Measurements from ENCODE around the gene RPS2. TPM values are rescaled to one million over a fixed set of nuclear protein-coding genes. Genes with fewer than 3 reads are reported as not detected.

RPS2 gene
- total and polyA plus RNA-seq, 10 donors: 1,930 to 6,006 (median 2,352) TPM

DNA sequence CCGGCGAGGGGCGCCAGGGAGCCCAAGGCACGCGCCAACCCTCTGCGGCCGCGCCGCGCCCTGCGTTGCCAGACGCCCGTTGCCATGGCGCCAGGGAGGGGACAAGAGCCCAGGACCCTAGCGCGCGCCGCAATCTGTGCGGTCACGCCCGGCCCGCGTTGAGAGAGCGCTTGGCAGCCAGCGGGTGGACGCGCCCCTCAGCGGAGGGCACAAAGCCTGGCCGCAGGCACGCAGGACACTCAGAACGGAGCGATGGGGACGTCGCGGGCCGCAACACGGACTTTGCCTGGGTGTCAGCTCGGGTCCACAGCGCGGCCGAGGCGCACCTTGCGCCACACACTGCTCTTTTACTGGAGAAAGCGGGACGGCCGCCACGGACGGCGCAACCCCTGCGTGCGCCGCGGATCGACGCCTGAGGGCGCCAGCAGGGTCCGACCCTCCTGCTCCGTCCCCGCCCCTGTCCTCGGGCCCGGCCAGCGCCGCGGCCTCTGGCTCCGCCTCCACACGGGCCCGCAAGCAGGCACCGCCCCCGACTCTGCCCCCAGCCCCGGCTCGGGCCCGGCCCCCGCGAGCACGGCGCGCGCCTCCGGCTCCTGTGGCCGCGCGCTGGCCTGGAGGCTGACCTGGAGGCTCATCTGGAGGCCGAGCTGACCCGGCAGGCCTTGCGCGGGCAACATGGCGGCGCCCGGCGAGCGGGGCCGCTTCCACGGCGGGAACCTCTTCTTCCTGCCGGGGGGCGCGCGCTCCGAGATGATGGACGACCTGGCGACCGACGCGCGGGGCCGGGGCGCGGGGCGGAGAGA lies 19.1 kb upstream of the RPS2 start, which contains the start of gene GFER:
TSS of gene GFER (plus strand) at position 650 of the 803 bp plus-strand sequence. CDS start at position 676, 26 bp downstream.
- H3K4me3 ChIP-seq: peak within 1 kb of the TSS; percentile 76 to 94 (median 88)
- peaks cover 3 to 58% (median 29%) of the 10 kb centered on the region in 7 donors for H3K27me3 ChIP-seq (replicated peaks in 1 of 7)
- peaks cover 0 to 32% (median 20%) of the 10 kb centered on the region in 6 donors for H3K36me3 ChIP-seq
- H3K27ac ChIP-seq: peak within 1 kb of the TSS; percentile 55 to 87 (median 82)
- H3K9me3 ChIP-seq: no peaks in the 10 kb centered on the region
- intact Hi-C loops (cut with DNase I; ENCODE audit: low total_unique reads): no loop called here
- H3K4me1 ChIP-seq: peaks cover 16 to 51% (median 34%) of the 10 kb centered on the region in 6 donors
- TF ChIP-seq, protein P1, sequence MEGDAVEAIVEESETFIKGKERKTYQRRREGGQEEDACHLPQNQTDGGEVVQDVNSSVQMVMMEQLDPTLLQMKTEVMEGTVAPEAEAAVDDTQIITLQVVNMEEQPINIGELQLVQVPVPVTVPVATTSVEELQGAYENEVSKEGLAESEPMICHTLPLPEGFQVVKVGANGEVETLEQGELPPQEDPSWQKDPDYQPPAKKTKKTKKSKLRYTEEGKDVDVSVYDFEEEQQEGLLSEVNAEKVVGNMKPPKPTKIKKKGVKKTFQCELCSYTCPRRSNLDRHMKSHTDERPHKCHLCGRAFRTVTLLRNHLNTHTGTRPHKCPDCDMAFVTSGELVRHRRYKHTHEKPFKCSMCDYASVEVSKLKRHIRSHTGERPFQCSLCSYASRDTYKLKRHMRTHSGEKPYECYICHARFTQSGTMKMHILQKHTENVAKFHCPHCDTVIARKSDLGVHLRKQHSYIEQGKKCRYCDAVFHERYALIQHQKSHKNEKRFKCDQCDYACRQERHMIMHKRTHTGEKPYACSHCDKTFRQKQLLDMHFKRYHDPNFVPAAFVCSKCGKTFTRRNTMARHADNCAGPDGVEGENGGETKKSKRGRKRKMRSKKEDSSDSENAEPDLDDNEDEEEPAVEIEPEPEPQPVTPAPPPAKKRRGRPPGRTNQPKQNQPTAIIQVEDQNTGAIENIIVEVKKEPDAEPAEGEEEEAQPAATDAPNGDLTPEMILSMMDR (IDR thresholded peaks at IDR 0.05 in 8 of 11, conservative IDR thresholded peaks at IDR 0.05 in 3 of 11): peak in 9 of 11 experiments; percentile 4 to 65 (median 49)
- TF ChIP-seq POLR2A (IDR thresholded peaks at IDR 0.05) (peak in 2 of 3 donors; percentile 44 to 50), POLR2AphosphoS5 (IDR thresholded peaks at IDR 0.05) (peak; percentile 66 to 83 (median 71))
- WGBS, 5 donors: 0 to 2% (median 1%) methylated on average over 31 to 109 of the region's 109 CpGs
- DNase-seq: peak; percentile 96

DNA sequence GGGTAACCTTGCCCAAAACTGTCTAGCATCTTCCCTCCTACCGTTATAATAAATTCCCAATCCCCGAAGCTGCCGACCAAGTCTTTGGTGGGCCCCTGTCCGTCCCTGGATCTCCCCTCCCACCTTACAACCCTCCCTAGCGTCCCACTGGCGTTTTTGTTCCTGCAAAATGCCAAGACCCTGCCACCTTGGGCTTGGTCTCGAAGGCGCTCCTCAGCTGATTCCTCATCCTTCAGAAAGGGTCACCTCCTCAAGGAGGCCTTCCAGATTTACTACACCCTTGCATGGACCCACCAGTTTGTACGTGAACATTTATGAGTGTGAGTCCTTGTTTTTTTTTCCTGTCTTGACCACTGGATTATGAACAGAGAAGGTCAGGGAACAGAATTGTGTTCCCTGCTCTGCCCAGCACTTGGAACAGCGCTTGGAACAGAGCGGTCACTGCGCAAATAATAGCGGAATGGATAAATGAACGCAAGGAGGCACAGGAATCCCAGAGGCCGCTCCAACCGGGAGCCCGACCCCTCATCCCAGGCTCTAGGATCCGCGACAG lies 18.4 kb upstream of the RPS2 start:
- TF ChIP-seq POLR2AphosphoS5 (IDR thresholded peaks at IDR 0.05) (no peak), POLR2A (IDR thresholded peaks at IDR 0.05) (no peak)
- TF ChIP-seq, protein P1 (IDR thresholded peaks at IDR 0.05 in 8 of 11, conservative IDR thresholded peaks at IDR 0.05 in 3 of 11): peak in 1 of 11 experiments; percentile 2
- peak overlapping the region in 7 of 8 donors; percentile 65 to 87 (median 84) for H3K27ac ChIP-seq
- WGBS, 5 donors: 25 to 34% (median 28%) methylated on average over 16 to 19 of the region's 19 CpGs
- peaks cover 16 to 53% (median 35%) of the 10 kb centered on the region in 6 donors for H3K4me1 ChIP-seq
- peak overlapping the region; percentile 76 to 94 (median 88) for H3K4me3 ChIP-seq
- peaks cover 3 to 58% (median 34%) of the 10 kb centered on the region in 7 donors for H3K27me3 ChIP-seq (replicated peaks in 1 of 7)
- no peak for DNase-seq
- peaks cover 2 to 39% (median 27%) of the 10 kb centered on the region in 6 donors for H3K36me3 ChIP-seq
- intact Hi-C loops (cut with DNase I; ENCODE audit: low total_unique reads): no loop called here
- H3K9me3 ChIP-seq: no peaks in the 10 kb centered on the region

DNA sequence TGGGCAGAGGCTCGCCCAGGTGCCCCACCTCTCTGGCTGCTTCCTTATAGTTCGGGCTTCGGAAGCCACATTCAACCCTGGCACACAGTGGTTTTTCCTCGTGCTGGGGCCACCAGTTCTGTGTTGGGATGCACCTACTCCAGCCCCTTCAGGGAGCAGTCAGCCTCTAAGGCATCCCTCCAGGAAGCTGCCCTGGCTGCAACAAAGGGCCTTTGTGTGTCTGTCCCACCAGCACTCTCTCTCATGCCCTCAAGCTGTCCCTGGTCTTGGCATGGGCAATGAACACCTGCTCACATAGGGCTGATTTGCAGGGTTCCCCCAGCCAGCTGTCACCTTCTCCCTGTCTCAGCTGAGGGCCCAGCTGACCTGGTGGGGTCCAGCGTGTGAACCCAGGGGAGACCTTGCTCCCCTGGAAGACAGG lies 17.4 kb upstream of the RPS2 start:
- peaks cover 16 to 53% (median 35%) of the 10 kb centered on the region in 6 donors for H3K4me1 ChIP-seq
- peaks cover 3 to 67% (median 41%) of the 10 kb centered on the region in 7 donors for H3K27me3 ChIP-seq (replicated peaks in 1 of 7)
- H3K9me3 ChIP-seq: no peaks in the 10 kb centered on the region
- DNase-seq: no peak
- peaks cover 9 to 45% (median 36%) of the 10 kb centered on the region in 6 donors for H3K36me3 ChIP-seq
- H3K4me3 ChIP-seq: no peak overlapping the region
- no peak overlapping the region for H3K27ac ChIP-seq
- TF ChIP-seq, protein P1 (IDR thresholded peaks at IDR 0.05 in 8 of 11, conservative IDR thresholded peaks at IDR 0.05 in 3 of 11): no peak
- TF ChIP-seq POLR2A (IDR thresholded peaks at IDR 0.05) (no peak), POLR2AphosphoS5 (IDR thresholded peaks at IDR 0.05) (no peak)
- intact Hi-C loops (cut with DNase I; ENCODE audit: low total_unique reads): no loop called here
- 51 to 71% (median 64%) methylated on average over 4 to 5 of the region's 5 CpGs for WGBS, 5 donors
